Measurements from ENCODE around the gene MARCKS.

DNA sequence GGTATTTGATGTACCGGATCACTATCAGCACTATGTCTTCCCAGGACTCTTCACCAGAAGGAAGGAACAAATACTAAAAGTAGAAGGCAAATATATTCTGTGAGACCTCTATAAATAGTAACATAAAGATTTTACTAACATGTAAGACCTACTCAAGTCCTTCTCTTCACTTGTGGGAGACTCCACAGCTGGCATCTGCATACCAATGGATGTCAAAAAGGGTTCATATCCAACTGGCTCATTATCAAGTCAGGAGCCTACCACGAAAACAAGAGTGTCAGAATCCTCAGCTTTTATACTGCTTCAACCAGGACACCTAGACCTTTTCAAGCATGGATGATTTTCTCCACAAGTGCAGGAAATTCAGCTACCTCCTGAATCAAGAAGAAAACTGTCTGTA, 20.0 kb upstream of the MARCKS start:
- TF ChIP-seq CTCF (conservative IDR thresholded peaks at IDR 0.05; ENCODE audit: low read depth, low read length), result no peak
- TF ChIP-seq EZH2 (IDR thresholded peaks at IDR 0.05; ENCODE audit: borderline replicate concordance, low read depth, low read length, poor library complexity, severe bottlenecking), result no peak

Data from A673 (cell line).